Activated naive CD8-positive, alpha-beta T cell (primary cell): ENCODE measurements around the gene TLE5.
"Not testable (repeated sequence)": the region's sequence is repeated elsewhere in the genome, so short reads cannot be mapped to it uniquely, and the experiment has no call there.

Experiments
- H3K27ac Mint-ChIP-seq: one replicate; pipeline ENCODE4 v1.8.0; 2021; ENCODE audit warnings: mixed read lengths
- H3K27me3 Mint-ChIP-seq: one replicate; pipeline ENCODE4 v1.8.0; 2021; ENCODE audit warnings: mixed read lengths
- H3K36me3 Mint-ChIP-seq: one replicate; pipeline ENCODE4 v1.8.0; 2021; ENCODE audit warnings: mixed read lengths
- H3K4me1 Mint-ChIP-seq: one replicate; pipeline ENCODE4 v1.8.0; 2021; ENCODE audit warnings: low read depth, mixed read lengths
- H3K4me3 Mint-ChIP-seq: one replicate; pipeline ENCODE4 v1.8.0; 2021; ENCODE audit warnings: mild to moderate bottlenecking, mixed read lengths
- H3K9me3 Mint-ChIP-seq: one replicate; pipeline ENCODE4 v1.8.0; 2021; ENCODE audit warnings: low read depth, mixed read lengths

The TLE5 gene

GRCh38 chr19:3015126-3016057 is 46.9 kb downstream of the TLE5 start:
- Mint-ChIP-seq H3K27me3 (no peaks in the 10 kb centered on the region), H3K27ac (no peak overlapping the region), H3K9me3 (no peaks in the 10 kb centered on the region), H3K36me3 (peaks cover 2% of the 10 kb centered on the region), H3K4me1 (no peaks in the 10 kb centered on the region), H3K4me3 (no peak overlapping the region)

DNA sequence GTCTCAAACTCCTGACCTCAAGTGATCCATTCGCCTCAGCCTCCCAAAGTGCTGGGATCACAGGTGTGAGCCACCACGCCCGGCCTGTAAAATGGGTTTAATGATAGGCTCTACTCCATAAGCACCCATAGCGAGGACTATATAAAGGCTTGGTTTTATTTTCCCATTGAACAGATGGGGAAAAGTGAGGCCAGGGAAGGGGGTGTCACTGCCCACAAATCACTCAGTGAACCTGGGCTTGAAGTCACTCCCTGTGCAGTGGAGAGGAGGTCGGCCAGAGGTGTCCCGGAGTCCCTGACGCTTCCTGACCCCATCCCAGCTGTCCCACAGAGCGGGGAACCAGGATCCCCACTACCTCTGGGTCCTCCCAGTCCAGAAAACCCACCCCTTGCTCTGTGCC is 48.2 kb downstream of the TLE5 start:
- Mint-ChIP-seq H3K27ac (no peak overlapping the region), H3K36me3 (peaks cover 2% of the 10 kb centered on the region), H3K9me3 (no peaks in the 10 kb centered on the region), H3K27me3 (no peaks in the 10 kb centered on the region), H3K4me3 (no peak overlapping the region), H3K4me1 (no peaks in the 10 kb centered on the region)

- no peaks in the 10 kb centered on the region for H3K4me1 Mint-ChIP-seq
- no peak overlapping the region for H3K4me3 Mint-ChIP-seq
- no peaks in the 10 kb centered on the region for H3K9me3 Mint-ChIP-seq
- H3K36me3 Mint-ChIP-seq, result peaks cover 2% of the 10 kb centered on the region
- H3K27ac Mint-ChIP-seq, result no peak overlapping the region
- no peaks in the 10 kb centered on the region for H3K27me3 Mint-ChIP-seq
Observed at GRCh38 chr19:3013263-3013725, 49.0 kb downstream of the TLE5 start.

GRCh38 chr19:3012621-3013262 is 49.6 kb downstream of the TLE5 start:
- Mint-ChIP-seq H3K27ac (no peak overlapping the region), H3K27me3 (no peaks in the 10 kb centered on the region), H3K4me3 (no peak overlapping the region), H3K36me3 (peaks cover 2% of the 10 kb centered on the region), H3K4me1 (no peaks in the 10 kb centered on the region), H3K9me3 (no peaks in the 10 kb centered on the region)

DNA sequence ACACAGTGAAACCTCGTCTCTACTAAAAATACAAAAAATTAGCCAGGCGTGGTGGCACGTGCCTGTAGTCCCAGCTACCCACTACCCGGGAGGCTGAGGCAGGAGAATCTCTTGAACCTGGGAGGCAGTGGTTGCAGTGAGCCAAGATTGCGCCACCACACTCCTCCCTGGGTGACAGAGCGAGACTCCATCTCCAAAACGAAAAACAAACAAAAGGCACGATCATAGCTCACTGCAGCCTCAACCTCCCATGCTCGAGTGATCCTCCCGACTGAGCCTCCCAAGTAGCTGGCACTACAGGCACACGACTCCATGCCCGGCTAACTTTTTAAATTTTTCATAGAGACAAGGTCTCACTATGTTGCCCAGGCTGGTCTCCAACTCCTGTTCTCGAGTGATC is 50.2 kb downstream of the TLE5 start:
- H3K27ac Mint-ChIP-seq, H3K9me3 Mint-ChIP-seq, H3K36me3 Mint-ChIP-seq, H3K4me1 Mint-ChIP-seq, H3K27me3 Mint-ChIP-seq, H3K4me3 Mint-ChIP-seq: not testable (repeated sequence)

DNA sequence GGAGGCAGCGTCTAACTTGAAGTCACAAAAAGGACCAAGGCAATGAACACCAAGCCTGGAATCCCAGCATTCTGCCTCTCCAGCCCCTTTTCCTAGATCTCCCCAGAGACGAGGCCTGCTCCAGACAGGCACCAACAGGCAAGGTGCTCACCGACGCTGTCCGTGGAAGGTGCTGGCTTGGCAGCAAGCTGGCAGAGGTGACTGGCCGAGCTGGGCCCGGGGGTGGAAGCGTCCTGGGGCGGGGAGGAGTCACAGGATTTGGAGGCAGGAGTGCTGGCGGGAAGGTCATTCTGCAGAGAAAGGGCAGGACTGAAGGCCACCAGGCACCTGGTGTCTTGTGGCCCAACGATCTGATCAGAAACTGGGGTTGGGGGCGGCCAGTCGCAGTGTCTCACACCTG is 51.4 kb downstream of the TLE5 start:
- Mint-ChIP-seq H3K27me3 (no peaks in the 10 kb centered on the region), H3K9me3 (no peaks in the 10 kb centered on the region), H3K36me3 (peaks cover 2% of the 10 kb centered on the region), H3K27ac (no peak overlapping the region), H3K4me1 (no peaks in the 10 kb centered on the region), H3K4me3 (no peak overlapping the region)

GRCh38 chr19:3008994-3009393 is 53.3 kb downstream of the TLE5 start:
- no peaks in the 10 kb centered on the region for H3K9me3 Mint-ChIP-seq
- H3K4me1 Mint-ChIP-seq, result no peaks in the 10 kb centered on the region
- H3K27me3 Mint-ChIP-seq, result no peaks in the 10 kb centered on the region
- no peak overlapping the region for H3K4me3 Mint-ChIP-seq
- H3K36me3 Mint-ChIP-seq, result peaks cover 2% of the 10 kb centered on the region
- H3K27ac Mint-ChIP-seq, result no peak overlapping the region

- H3K27ac Mint-ChIP-seq, result no peak overlapping the region
- no peaks in the 10 kb centered on the region for H3K4me1 Mint-ChIP-seq
- H3K4me3 Mint-ChIP-seq, result no peak overlapping the region
- H3K36me3 Mint-ChIP-seq, result peaks cover 2% of the 10 kb centered on the region
- no peaks in the 10 kb centered on the region for H3K27me3 Mint-ChIP-seq
- H3K9me3 Mint-ChIP-seq, result no peaks in the 10 kb centered on the region
Observed at GRCh38 chr19:3007975-3008374, 54.3 kb downstream of the TLE5 start.

DNA sequence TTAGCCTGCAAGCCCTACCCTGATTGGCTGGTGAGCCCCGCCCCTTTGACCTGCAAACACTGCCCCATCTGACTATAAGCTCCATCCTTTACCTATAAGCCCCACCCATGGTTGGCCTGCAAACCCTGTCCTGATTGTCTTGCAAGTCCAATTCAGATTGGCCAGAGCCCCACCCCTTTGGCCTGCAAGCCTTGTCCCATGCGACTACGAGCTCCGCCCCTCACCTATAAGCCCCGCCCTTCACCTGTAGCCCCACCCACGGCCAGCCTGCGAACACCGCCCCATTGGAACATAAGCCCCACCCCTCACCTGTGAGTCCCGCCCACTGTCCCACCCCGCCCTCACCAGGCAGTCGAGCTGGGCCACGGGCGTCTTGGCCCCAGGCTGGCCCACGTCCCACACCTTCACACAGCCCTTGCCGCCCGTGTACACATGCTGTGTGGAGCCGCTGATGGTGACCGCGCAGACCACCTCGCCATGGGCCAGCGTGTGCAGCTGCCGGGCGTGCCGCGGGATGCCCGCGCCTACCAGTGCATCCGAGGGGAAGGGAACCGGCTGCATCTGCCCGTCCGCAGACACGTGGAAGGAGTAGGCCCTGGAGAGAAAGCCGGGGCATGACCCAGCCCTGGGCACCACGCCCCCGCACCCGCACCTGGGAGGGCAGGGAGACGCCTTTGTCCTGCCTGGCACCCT is 56.1 kb downstream of the TLE5 start:
- H3K4me3 Mint-ChIP-seq, result no peak overlapping the region
- no peak overlapping the region for H3K27ac Mint-ChIP-seq
- H3K4me1 Mint-ChIP-seq, result no peaks in the 10 kb centered on the region
- no peaks in the 10 kb centered on the region for H3K9me3 Mint-ChIP-seq
- H3K27me3 Mint-ChIP-seq, result no peaks in the 10 kb centered on the region
- peaks cover 5% of the 10 kb centered on the region for H3K36me3 Mint-ChIP-seq

- Mint-ChIP-seq H3K27ac (no peak overlapping the region), H3K36me3 (peaks cover 3% of the 10 kb centered on the region), H3K4me3 (no peak overlapping the region), H3K4me1 (no peaks in the 10 kb centered on the region), H3K9me3 (no peaks in the 10 kb centered on the region), H3K27me3 (no peaks in the 10 kb centered on the region)
Observed at GRCh38 chr19:3005345-3005744, 57.0 kb downstream of the TLE5 start.

DNA sequence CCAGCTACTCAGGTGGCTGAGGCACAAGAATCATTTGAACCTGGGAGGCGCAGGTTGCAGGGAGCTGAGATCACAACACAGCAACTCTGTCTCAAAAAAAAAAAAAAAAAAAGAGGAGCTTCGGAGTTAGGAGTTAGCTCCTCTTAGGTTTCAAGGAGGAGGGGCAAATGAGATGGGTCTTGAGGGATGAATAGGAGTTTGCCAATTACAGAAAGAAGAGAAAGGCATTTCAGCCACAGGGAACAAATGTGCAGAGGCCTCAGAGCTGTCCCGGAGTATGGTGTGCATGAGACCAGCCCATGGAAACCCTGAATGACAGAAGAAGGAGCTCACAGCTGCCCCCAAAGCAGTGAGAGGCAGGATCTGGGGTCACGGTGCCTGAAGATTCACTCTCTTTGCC is 57.8 kb downstream of the TLE5 start:
- no peak overlapping the region for H3K4me3 Mint-ChIP-seq
- no peaks in the 10 kb centered on the region for H3K9me3 Mint-ChIP-seq
- H3K27me3 Mint-ChIP-seq, result no peaks in the 10 kb centered on the region
- H3K27ac Mint-ChIP-seq, result no peak overlapping the region
- H3K36me3 Mint-ChIP-seq, result peaks cover 3% of the 10 kb centered on the region
- H3K4me1 Mint-ChIP-seq, result no peaks in the 10 kb centered on the region

DNA sequence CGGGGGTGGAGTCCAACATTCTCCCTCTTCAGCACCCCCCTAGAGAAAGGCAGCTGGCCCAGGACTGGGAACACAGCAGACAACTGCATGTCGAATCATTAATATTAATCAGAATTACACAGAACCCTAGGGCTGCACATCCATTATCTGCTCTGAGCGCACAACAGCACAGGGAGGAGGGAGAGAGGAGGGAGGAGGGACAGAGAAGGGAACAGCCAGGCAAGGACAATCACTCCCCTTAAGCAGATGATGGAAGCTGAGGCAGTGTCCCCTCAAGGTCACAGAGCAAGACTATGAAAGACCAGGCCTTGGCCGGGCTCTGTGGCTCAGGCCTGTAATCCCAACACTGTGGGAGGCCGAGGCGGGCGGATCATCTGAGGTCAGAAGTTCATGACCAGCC is 59.2 kb downstream of the TLE5 start:
- Mint-ChIP-seq H3K4me1 (no peaks in the 10 kb centered on the region), H3K9me3 (no peaks in the 10 kb centered on the region), H3K27ac (no peak overlapping the region), H3K27me3 (no peaks in the 10 kb centered on the region), H3K4me3 (no peak overlapping the region), H3K36me3 (peaks cover 6% of the 10 kb centered on the region)
